Measurements from ENCODE around the gene NIM1K. TPM values are rescaled to one million over a fixed set of nuclear protein-coding genes. Genes with fewer than 3 reads are reported as not detected.
"Not testable (repeated sequence)": the region's sequence is repeated elsewhere in the genome, so short reads cannot be mapped to it uniquely, and the experiment has no call there.

The NIM1K gene
- total RNA-seq, 1 experiment from 2014 or later: 0.26 TPM

GRCh38 chr5:43305948-43306565 is 114.0 kb downstream of the NIM1K start:
- Mint-ChIP-seq H3K27ac (ENCODE audit: unreplicated experiment) (peak overlapping the region; percentile 60), H3K27me3 (ENCODE audit: unreplicated experiment) (no peaks in the 10 kb centered on the region), H3K4me3 (ENCODE audit: low read depth, unreplicated experiment) (peak overlapping the region; percentile 99), H3K9me3 (ENCODE audit: low read depth, unreplicated experiment) (no peaks in the 10 kb centered on the region), H3K36me3 (ENCODE audit: insufficient read depth, unreplicated experiment) (peaks cover 98% of the 10 kb centered on the region), H3K4me1 (ENCODE audit: low read depth, unreplicated experiment) (peaks cover 58% of the 10 kb centered on the region)
- peak; percentile 44 for TF ChIP-seq CTCF (IDR thresholded peaks at IDR 0.05; ENCODE audit: unreplicated experiment)
- no peak for DNase-seq
- intact Hi-C loops (cut with micrococcal nuclease; ENCODE audit: unreplicated experiment): loop anchor here (1.0 to 10.0 kb wide), 5 partner anchors 73 to 311 kb away; partner anchors contain the start of gene ZNF131
- BruUV-seq (replicated peaks): no TSS peak
- CTCF ChIA-PET: interaction anchor here (0.6 to 1.0 kb wide), 4 partner anchors 74 to 178 kb away, joined by 3 to 9 read pairs (median 4); partner anchors contain the start of gene TMEM267

GRCh38 chr5:43306954-43307353 is 114.9 kb downstream of the NIM1K start:
- CTCF ChIA-PET; H3K9me3 Mint-ChIP-seq (ENCODE audit: low read depth, unreplicated experiment); H3K27me3 Mint-ChIP-seq (ENCODE audit: unreplicated experiment); DNase-seq; BruUV-seq (replicated peaks): not testable (repeated sequence)
- Mint-ChIP-seq H3K4me1 (ENCODE audit: low read depth, unreplicated experiment) (peaks cover 49% of the 10 kb centered on the region), H3K36me3 (ENCODE audit: insufficient read depth, unreplicated experiment) (peaks cover 98% of the 10 kb centered on the region), H3K27ac (ENCODE audit: unreplicated experiment) (peak overlapping the region; percentile 60), H3K4me3 (ENCODE audit: low read depth, unreplicated experiment) (peak overlapping the region; percentile 99)
- intact Hi-C loops (cut with micrococcal nuclease; ENCODE audit: unreplicated experiment): loop anchor here (1.0 to 10.0 kb wide), 5 partner anchors 74 to 312 kb away; partner anchors contain the start of gene ZNF131

- BruUV-seq (replicated peaks): no TSS peak
- Mint-ChIP-seq H3K4me1 (ENCODE audit: low read depth, unreplicated experiment) (peaks cover 34% of the 10 kb centered on the region), H3K27ac (ENCODE audit: unreplicated experiment) (peak overlapping the region; percentile 98), H3K9me3 (ENCODE audit: low read depth, unreplicated experiment) (no peaks in the 10 kb centered on the region), H3K27me3 (ENCODE audit: unreplicated experiment) (no peaks in the 10 kb centered on the region), H3K36me3 (ENCODE audit: insufficient read depth, unreplicated experiment) (peaks cover 98% of the 10 kb centered on the region), H3K4me3 (ENCODE audit: low read depth, unreplicated experiment) (peak overlapping the region; percentile 99)
- CTCF ChIA-PET: interaction anchor here (1.4 kb wide), 1 partner anchor 58 kb away, joined by 5 read pairs; no protein-coding TSS in a partner anchor
- intact Hi-C loops (cut with micrococcal nuclease; ENCODE audit: unreplicated experiment): loop anchor here (2.0 to 10.0 kb wide), 3 partner anchors 14 to 314 kb away; partner anchors contain the start of gene ZNF131
- no peak for DNase-seq
- TF ChIP-seq CTCF (IDR thresholded peaks at IDR 0.05; ENCODE audit: unreplicated experiment): no peak
These were observed 117.1 kb downstream of the NIM1K start for GRCh38 chr5:43309122-43309521.

GRCh38 chr5:43309637-43310036 is 117.6 kb downstream of the NIM1K start:
- no TSS peak for BruUV-seq (replicated peaks)

More at GRCh38 chr5:43309637-43310036, 117.6 kb downstream of the NIM1K start:
- TF ChIP-seq CTCF (IDR thresholded peaks at IDR 0.05; ENCODE audit: unreplicated experiment): no peak
- peaks cover 99% of the 10 kb centered on the region for H3K36me3 Mint-ChIP-seq (ENCODE audit: insufficient read depth, unreplicated experiment)
- H3K9me3 Mint-ChIP-seq (ENCODE audit: low read depth, unreplicated experiment): no peaks in the 10 kb centered on the region
- H3K4me3 Mint-ChIP-seq (ENCODE audit: low read depth, unreplicated experiment): peak overlapping the region; percentile 99
- DNase-seq: peak; percentile 54
- intact Hi-C loops (cut with micrococcal nuclease; ENCODE audit: unreplicated experiment): loop anchor here (2.0 to 10.0 kb wide), 3 partner anchors 15 to 315 kb away; partner anchors contain the start of gene ZNF131
- no peaks in the 10 kb centered on the region for H3K27me3 Mint-ChIP-seq (ENCODE audit: unreplicated experiment)
- H3K4me1 Mint-ChIP-seq (ENCODE audit: low read depth, unreplicated experiment): peaks cover 38% of the 10 kb centered on the region
- H3K27ac Mint-ChIP-seq (ENCODE audit: unreplicated experiment): peak overlapping the region; percentile 98
- CTCF ChIA-PET: interaction anchor here (1.4 kb wide), 1 partner anchor 58 kb away, joined by 5 read pairs; no protein-coding TSS in a partner anchor
